GM18909 (cell line): ENCODE measurements around the gene SHE.

Experiments used
- ATAC-seq: cut with Tn5 transposase; IDR thresholded peaks from one replicate; pipeline ENCODE4 v1.9.1; 2021; ENCODE audit warnings: mild to moderate bottlenecking; ENCODE audit not compliant: unreplicated experiment, poor library complexity

The SHE gene

GRCh38 chr1:154481053-154481452 is 21.2 kb downstream of the SHE start:
- no peak for ATAC-seq

DNA sequence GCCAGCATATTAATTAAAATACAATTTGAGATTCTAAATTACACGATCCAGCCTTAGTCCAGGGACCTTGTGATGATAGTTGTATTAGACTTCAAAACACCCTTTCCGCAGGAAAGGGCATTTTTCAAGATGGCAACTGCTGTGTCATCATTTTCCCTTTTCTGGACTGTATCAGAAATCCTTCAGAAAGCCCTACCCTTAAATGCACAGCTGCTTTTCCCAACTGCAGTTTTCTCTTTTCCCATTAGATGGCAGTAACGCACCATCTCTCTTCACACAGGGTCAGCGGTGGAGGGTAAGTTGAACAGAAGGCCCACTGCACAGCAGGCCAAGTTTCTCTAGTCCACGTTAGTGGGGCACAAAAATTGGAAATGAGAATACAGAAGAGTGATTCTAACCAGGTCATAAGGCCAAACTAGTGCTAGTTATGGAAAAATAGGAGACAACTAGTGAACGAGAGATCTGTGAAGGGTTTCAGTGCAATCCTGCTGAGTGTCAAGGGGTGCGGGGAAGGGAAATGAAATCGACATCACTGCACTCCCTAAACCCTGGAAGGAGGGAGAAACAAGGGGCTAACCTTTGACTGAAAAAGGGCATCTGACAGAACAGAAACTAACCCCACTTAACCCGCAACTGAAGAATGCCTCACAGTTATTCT is 22.3 kb downstream of the SHE start:
- no peak for ATAC-seq

DNA sequence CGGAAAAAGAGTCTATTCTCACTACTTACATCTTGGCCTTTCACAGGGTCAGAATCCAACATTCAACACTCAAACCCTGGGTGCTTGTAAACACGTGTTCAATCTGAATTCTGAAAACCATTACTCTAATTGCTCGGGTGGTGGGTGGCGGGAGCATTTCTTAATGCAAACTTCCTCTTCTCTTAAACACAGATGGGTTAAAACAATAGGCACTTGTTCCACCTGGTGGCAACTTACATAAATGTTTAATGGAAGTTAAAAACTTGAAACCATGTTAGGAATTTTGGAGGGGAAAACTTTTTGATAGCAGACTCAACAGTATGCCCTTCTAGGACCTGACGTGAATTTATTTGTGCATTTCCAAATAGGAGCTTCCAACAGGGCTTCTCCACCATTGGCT is 23.6 kb downstream of the SHE start:
- no peak for ATAC-seq

DNA sequence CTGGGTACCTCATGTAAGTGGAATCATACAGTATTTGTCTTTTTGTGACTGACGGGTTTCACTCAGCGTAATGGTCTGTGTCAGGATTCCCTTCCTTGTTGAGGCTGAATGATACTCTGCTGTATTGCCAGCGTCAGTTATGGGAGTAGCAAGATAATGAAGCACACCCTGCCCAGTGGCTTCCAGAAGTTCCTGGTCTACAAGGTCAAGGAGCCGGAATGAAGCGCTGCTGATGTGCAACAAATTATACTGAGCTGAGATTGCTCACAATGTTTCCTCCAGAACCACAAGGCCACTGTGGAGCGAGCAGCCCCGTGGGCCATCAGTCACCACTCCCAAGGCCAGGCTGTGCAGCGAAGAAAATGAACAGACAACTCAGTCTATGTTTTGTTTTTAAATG is 24.2 kb downstream of the SHE start:
- ATAC-seq: no peak

GRCh38 chr1:154476791-154477190 is 25.4 kb downstream of the SHE start:
- no peak for ATAC-seq

- ATAC-seq: no peak
These were observed 27.4 kb downstream of the SHE start for GRCh38 chr1:154474802-154475201.

- ATAC-seq: no peak
These were observed 30.9 kb downstream of the SHE start for GRCh38 chr1:154471304-154471703.

DNA sequence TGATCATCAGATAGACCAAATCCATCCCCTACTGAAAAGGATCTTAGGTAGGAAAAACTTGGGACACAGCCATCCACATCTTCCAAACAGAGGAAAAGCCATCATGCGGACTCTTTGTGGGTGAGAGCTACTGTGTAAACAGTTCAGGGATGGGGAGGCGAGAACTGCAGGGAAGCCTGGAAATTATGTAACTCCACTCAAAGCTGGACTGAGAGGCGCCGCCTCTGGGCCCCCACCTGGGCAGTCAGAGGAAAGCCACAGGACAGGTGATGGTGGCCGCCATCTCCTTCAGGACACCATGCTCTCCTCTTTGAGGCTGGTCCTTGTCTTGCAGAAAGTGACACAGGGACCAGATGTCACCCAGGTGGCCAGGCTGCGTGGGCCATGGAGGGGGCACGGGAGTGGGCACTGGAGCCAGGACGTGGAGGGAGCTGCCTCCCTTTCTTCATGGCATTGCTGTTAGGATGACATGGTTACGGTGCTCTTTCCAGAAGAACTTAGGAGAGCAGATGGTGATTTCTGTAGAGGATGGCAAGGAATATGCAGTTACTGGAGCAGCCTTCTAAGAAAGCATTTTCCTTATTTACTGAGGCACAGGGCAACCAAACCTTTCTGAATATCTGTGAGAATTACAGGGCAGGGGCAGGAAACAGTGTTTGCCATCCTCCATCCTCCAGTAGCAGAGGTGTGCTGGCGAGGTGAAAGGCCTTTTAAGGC is 32.2 kb downstream of the SHE start:
- ATAC-seq: no peak

DNA sequence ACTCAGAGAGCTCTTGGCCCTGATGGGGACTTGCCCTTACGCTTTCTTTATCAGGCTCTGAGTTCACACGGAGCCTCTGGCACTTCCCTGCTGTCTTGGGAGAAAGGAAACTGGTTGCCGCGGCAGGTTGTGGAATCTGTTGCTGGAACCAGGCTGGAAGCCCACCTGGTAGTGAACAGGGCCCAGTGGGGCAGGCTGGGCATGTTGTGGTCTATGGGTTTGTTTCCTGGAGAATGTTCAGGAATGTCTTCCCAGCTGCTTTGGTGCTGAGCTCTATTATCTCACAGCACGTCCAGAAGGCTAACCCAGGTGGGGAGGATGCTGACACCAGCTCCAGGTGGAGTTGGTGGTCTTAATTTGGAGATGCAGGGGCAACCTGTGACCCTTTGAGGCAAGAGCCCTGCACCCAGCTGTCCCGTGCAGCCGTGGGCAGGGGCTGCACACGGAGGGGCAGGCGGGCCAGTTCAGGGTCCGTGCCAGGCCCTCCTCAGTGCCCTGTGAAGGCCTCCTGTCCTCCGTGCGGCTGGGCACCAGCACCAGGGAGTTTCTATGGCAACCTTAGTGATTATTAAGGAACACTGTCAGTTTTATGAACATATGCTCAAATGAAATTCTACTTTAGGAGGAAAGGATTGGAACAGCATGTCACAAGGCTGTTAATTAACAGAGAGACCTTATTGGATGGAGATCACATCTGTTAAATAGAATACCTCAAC is 33.5 kb downstream of the SHE start:
- ATAC-seq: no peak

GRCh38 chr1:154467434-154468102 is 34.6 kb downstream of the SHE start:
- no peak for ATAC-seq

- ATAC-seq: no peak
These were observed 35.2 kb downstream of the SHE start for GRCh38 chr1:154466921-154467417.

DNA sequence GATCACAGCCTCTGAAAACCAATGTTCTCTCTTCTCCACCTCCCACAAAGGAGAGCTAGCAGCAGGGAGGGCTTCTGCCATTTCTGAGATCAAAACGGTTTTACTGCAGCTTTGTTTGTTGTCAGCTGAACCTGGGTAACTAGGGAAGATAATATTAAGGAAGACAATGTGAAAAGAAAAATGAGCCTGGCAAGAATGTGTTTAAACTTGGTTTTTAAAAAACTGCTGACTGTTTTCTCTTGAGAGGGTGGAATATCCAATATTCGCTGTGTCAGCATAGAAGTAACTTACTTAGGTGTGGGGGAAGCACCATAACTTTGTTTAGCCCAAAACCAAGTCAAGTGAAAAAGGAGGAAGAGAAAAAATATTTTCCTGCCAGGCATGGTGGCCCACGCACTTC is 36.0 kb downstream of the SHE start:
- ATAC-seq: no peak

- ATAC-seq: no peak
These were observed 36.5 kb downstream of the SHE start for GRCh38 chr1:154465621-154466195.

GRCh38 chr1:154463512-154463990 is 38.7 kb downstream of the SHE start:
- ATAC-seq: no peak

DNA sequence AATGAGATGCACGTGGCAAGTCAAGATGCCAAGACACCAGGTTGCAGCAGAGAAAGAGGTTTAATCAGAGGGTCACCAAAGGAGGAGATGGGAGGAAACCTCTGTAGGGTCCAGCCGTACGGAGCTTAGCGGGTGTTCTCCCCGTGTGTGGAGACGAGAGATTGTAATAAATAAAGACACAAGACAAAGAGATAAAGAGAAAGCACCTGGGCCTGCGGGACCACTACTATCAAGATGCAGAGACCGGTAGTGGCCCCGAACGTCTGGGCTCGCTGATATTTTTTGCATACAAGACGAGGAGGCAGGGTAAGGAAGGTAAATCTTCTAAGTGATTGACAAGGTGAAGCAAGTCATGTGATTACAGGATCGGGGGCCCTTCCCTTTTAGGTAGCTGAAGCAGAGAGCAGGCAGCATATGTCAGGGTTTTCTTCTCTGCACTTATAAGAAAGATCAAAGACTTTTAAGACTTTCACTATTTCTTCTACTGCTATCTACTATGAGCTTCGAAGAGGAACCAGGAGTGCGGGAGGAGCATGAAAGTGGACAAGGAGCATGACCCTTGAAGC is 41.4 kb downstream of the SHE start:
- ATAC-seq: no peak

GRCh38 chr1:154459080-154459479 is 43.1 kb downstream of the SHE start:
- ATAC-seq: no peak

DNA sequence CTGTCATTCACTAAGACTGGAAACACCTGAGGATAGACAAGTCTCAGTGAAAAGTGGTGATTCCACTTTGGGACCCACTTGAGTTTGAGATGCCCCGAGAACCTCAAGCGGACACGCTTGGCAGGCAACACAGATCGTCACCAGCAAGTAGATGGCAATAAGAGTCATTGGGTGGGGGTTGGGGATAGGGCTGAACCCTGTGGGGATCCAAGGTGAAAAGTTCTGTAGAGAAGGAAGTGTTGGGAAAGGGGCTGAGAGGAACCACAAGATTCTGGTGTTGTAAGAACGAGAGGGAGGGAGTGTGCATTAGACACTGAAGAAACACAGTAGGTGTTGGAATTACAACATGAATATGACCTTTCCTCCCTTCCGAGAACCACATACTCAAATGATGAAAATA is 45.6 kb downstream of the SHE start:
- ATAC-seq: no peak

- no peak for ATAC-seq
These were observed 47.7 kb downstream of the SHE start for GRCh38 chr1:154454386-154455120.

- no peak for ATAC-seq
These were observed 48.4 kb downstream of the SHE start for GRCh38 chr1:154453574-154454352.
